Heart right ventricle (tissue), 16 donors: ENCODE results near the gene RANBP3. TPM values are rescaled to one million over a fixed set of nuclear protein-coding genes. Genes with fewer than 3 reads are reported as not detected.

Experiments used
- ATAC-seq, 8 donors: fragments of 200-7000 bp; cut with Tn5 transposase; one replicate each; pipeline ENCODE4 v1.9.1; 2020; ENCODE audit warnings: mild to moderate bottlenecking in 8 of 8, moderate library complexity in 8 of 8, moderate number of reproducible peaks in 1 of 8
- DNase-seq, 2 donors: peaks; one replicate each; pipeline ENCODE4 v3.0.0-alpha.2; 2020
- H3K27ac ChIP-seq, 10 donors: fragments of 200-600 bp; sonication (generic) in 2 of 10; one replicate each; pipeline versions ENCODE4 v1.5.0 to v1.8.0; 2020 to 2022; ENCODE audit warnings: mild to moderate bottlenecking in 3 of 10
- H3K27me3 ChIP-seq, 7 donors: fragments of 200-600 bp; one replicate each; pipeline ENCODE4 v1.8.0; 2021 to 2022; ENCODE audit warnings: mild to moderate bottlenecking in 2 of 7
- H3K36me3 ChIP-seq, 9 donors: fragments of 200-600 bp; sonication (generic) in 1 of 9; one replicate each; pipeline versions ENCODE4 v1.5.0 to v1.8.0; 2020 to 2022; ENCODE audit warnings: mild to moderate bottlenecking in 2 of 9
- H3K4me1 ChIP-seq, 9 donors: fragments of 200-600 bp; sonication (generic) in 1 of 9; one replicate each; pipeline versions ENCODE4 v1.5.0 to v1.8.0; 2020 to 2022; ENCODE audit warnings: mild to moderate bottlenecking in 4 of 9
- H3K4me3 ChIP-seq, 10 donors: fragments of 200-600 bp; sonication (generic) in 2 of 10; one replicate each; pipeline versions ENCODE4 v1.5.0 to v1.8.0; 2020 to 2022; ENCODE audit warnings: mild to moderate bottlenecking in 7 of 10, moderate library complexity in 2 of 10
- H3K9me3 ChIP-seq, 11 donors: fragments of 200-600 bp in 10 of 11; sonication (generic) in 2 of 11; one replicate each; pipeline versions ENCODE4 v1.5.0 to v1.8.0; 2013 to 2022; ENCODE audit warnings: mild to moderate bottlenecking in 2 of 11, control low read depth in 1 of 11, moderate library complexity in 1 of 11
- CTCF ChIP-seq, 9 donors: fragments of 200-600 bp; sonication (generic) in 2 of 9; IDR thresholded peaks; one replicate each; pipeline versions ENCODE4 v1.5.0 to v1.8.0; 2021 to 2022; ENCODE audit warnings: antibody characterized with exemption in 9 of 9, mild to moderate bottlenecking in 5 of 9, moderate library complexity in 1 of 9
- WGBS, 2 donors: extraction: QIAGEN DNeasy Blood & Tissue Kit; methylation state at CpG; one replicate each; pipeline ENCODE4 v1.1.7; 2013; ENCODE audit warnings: inconsistent platforms in 1 of 2; 5-methylcytosine and 5-hydroxymethylcytosine counted together
- intact Hi-C, 10 donors: fragments of 100-400 bp; cut with DNase I; formaldehyde crosslinking; loops; one replicate each; pipeline versions ENCODE4 v1.11.1 to v1.14.2; 2022
- polyA plus RNA-seq, 2 donors: library from polyadenylated mRNA; stranded (reverse); fragments of 200-250 nt; gene quantifications; one replicate each; pipeline ENCODE4 v1.2.3, GENCODE V29; 2013
- total RNA-seq, 10 donors: library from RNA; stranded (reverse); fragmentation: NEBNext Ultra II Directional in 3 of 10; extraction: Animal tissue kit (Norgen Biotek cat#: 25700) in 3 of 10; gene quantifications; one replicate each; pipeline versions ENCODE4 v1.2.1 to v1.2.4, GENCODE V29; 2021 to 2023
- donor health status: Arrhythmogenic right ventricular cardiomyopathy.
- donor health status: ischemic (EF 13 %, LVEDD 7.1; RV severe dilation, severe dysfunction).
- donor health status: healthy with polysubstance abuse.
- donor health status: DM: no; HTN: yes; CAD: no.
- donor health status: DM: no; HTN: no; CAD: no.
- donor health status: ischemic (EF 25% LVEDD 6.9; RV normal size, moderate dysfunction).
- donor health status: ischemic (EF 25% LVEDD 5.7; RV mildly dilated, moderate dysfunction).
- donor health status: healthy.
- donor health status: DM: yes; HTN: yes; CAD: no.
- donor health status: Ischemic cardiomyopathy.
- donor health status: ischemic (EF 35%, LVEDD 5.7; RV mildly dilated, moderate dysfunction).
- donor health status: nonischemic (EF 11% LVEDD 7.7; RV severe dilation, severe dysfunction).
- donor health status: DM: yes; HTN: yes; CAD: no.
- donor health status: PGD.
- donor health status: ischemic (EF 29% LVEDD 5.4; RV normal size, mild dysfunction).
- donor health status: nonischemic (EF 23%, LVEDD 6.1; RV moderate dilation, normal function).

Gene RANBP3
- total and polyA plus RNA-seq, 12 donors = 29.5 to 76.1 (median 63.0) TPM

DNA sequence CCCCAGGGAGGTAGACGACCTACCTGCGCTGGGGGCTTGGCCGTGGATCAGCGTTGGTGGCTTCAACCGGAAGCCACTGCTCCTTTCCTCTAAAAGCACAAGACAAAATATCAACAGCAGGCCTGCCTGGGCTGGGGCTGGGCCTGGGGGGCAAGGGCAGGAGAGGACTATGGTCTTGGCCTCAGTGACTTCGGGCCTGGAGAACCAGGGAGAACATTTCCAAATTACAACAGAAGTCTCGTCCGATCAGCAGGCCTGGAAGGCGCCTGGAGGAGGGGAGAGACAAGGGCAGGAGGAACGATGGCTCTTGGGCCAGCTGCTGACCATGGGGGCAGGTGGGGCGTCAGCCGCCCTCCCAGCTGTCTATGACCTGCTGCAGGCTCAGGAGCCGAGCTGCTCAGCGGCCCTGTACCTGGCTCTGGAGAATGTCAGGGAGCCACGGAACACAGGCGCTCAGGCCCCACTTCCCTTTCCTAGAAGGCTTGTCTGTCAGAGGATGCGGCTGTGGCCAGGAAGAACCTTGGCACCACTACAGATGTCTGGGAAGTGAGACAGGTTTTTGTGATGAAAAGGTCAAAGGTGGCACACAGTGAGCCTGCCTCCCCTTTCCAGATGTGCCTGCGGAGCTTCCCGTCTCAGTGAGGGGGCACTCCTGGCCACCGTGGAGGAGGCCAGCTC lies 44.4 kb downstream of the RANBP3 start:
- H3K4me3 ChIP-seq = no peak overlapping the region
- no peaks in the 10 kb centered on the region for H3K27me3 ChIP-seq
- peak overlapping the region in 5 of 10 donors; percentile 26 to 77 (median 58) for H3K27ac ChIP-seq
- peak in 1 of 8 donors; percentile 25 for ATAC-seq
- intact Hi-C loops = no loop called here
- peaks cover 6 to 42% (median 28%) of the 10 kb centered on the region in 9 donors for H3K4me1 ChIP-seq
- H3K36me3 ChIP-seq = peaks cover 0 to 96% (median 28%) of the 10 kb centered on the region in 9 donors
- H3K9me3 ChIP-seq = no peaks in the 10 kb centered on the region
- TF ChIP-seq CTCF (IDR thresholded peaks at IDR 0.05) = no peak
- WGBS, 2 donors = 68 to 78% methylated on average over 20 of the region's 20 CpGs
- no peak for DNase-seq

GRCh38 chr19:5932609-5933262 lies 45.2 kb downstream of the RANBP3 start:
- no peak for TF ChIP-seq CTCF (IDR thresholded peaks at IDR 0.05)
- H3K9me3 ChIP-seq = no peaks in the 10 kb centered on the region
- no peak overlapping the region for H3K4me3 ChIP-seq
- H3K4me1 ChIP-seq = peaks cover 6 to 48% (median 30%) of the 10 kb centered on the region in 9 donors
- H3K27me3 ChIP-seq = no peaks in the 10 kb centered on the region
- H3K36me3 ChIP-seq = peaks cover 0 to 96% (median 30%) of the 10 kb centered on the region in 9 donors
- 95 to 96% methylated on average over 21 of the region's 21 CpGs for WGBS, 2 donors
- DNase-seq (no peak), ATAC-seq (no peak)
- no peak overlapping the region for H3K27ac ChIP-seq
- intact Hi-C loops = no loop called here

DNA sequence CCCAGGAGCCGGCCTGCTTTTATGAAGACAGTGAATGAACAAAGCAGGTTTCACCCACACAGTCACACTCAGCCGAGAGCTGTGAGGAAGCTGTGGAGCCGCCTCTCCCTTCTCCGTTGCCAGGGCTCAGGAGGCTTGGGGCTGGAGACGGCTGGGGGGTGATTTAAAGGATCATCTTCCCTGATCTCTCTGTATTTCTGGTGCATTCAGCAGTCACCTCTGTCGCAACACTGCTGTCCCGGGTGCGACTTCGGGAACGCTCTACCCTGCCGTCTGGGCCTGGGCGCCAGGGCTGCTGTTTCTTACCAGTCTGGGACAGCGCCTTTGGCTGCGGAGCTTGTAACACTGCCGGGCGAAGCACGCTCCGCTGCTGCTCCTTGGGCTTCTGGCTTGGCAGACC lies 45.8 kb downstream of the RANBP3 start:
- H3K27me3 ChIP-seq = no peaks in the 10 kb centered on the region
- H3K36me3 ChIP-seq = peaks cover 0 to 96% (median 35%) of the 10 kb centered on the region in 9 donors
- peaks cover 9 to 51% (median 36%) of the 10 kb centered on the region in 9 donors for H3K4me1 ChIP-seq
- 97% methylated on average over 18 of the region's 18 CpGs for WGBS, 2 donors
- intact Hi-C loops = no loop called here
- no peak for ATAC-seq
- no peaks in the 10 kb centered on the region for H3K9me3 ChIP-seq
- no peak overlapping the region for H3K27ac ChIP-seq
- no peak for TF ChIP-seq CTCF (IDR thresholded peaks at IDR 0.05)
- H3K4me3 ChIP-seq = no peak overlapping the region
- DNase-seq = no peak

DNA sequence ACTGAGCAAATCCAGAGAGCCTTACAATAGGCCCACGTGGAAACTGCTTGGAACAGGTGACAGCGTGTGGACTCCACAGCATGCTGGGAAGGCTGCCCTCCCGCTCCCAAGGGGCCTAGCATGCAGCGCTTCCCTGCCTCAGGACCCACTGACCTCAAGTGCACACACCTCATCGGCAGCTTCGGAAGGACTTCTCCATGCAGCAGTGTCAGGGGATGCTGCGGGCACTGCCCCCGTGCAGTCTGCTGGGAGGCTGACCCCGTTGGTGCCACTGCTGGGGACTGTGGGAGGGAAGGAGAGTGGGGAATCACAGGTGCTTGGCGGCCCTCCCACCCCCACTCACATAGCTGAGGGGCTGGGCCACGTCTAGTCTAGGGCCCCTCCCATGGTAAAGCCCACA lies 46.7 kb downstream of the RANBP3 start:
- DNase-seq (no peak), ATAC-seq (no peak)
- H3K4me3 ChIP-seq = no peak overlapping the region
- intact Hi-C loops = no loop called here
- 87 to 89% methylated on average over 11 of the region's 11 CpGs for WGBS, 2 donors
- H3K36me3 ChIP-seq = peaks cover 0 to 96% (median 42%) of the 10 kb centered on the region in 9 donors
- H3K27me3 ChIP-seq = no peaks in the 10 kb centered on the region
- TF ChIP-seq CTCF (IDR thresholded peaks at IDR 0.05) = no peak
- H3K4me1 ChIP-seq = peaks cover 14 to 54% (median 44%) of the 10 kb centered on the region in 9 donors
- no peaks in the 10 kb centered on the region for H3K9me3 ChIP-seq
- H3K27ac ChIP-seq = no peak overlapping the region
